Fibroblast of gingiva (primary cell): ENCODE measurements around the gene SIDT2.
"Not testable (repeated sequence)": the region's sequence is repeated elsewhere in the genome, so short reads cannot be mapped to it uniquely, and the experiment has no call there.

Source experiments
- DNase-seq: peaks from one replicate; pipeline ENCODE4 v3.0.0-alpha.2; 2011; ENCODE audit warnings: low read depth

The SIDT2 gene

GRCh38 chr11:117204283-117205080 lies 25.9 kb downstream of the SIDT2 start:
- DNase-seq: no peak

DNA sequence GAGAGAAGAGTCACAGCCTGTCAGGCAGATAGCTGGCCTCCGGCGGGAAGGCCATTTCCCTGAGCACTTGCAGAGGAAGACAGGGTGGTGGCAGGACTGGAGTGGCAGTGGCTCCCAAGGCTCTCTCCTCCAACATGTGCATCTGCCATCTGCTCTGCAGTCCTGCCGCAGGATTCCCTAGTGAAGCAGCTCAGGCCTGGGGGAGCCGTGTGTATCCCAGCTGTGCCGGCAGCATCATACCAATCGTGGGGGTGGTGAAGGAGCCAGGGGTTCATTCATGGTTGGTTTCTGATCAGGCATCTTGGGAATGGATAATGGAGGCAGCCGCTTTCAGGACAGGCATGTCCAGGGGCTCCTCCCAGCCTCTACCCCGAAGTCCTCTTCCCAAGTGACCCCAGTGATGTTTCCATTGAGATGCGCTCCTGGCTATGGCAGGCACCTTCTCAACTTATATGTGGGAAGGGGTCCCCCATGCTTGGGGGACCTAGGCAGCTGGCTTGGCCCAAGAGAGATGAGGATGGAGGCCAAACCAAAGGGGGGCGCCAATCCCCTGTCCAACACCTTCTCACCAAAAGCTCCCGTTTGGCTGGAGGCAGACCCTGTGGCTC lies 26.8 kb downstream of the SIDT2 start:
- DNase-seq: no peak

GRCh38 chr11:117206111-117206510 lies 27.6 kb downstream of the SIDT2 start:
- not testable (repeated sequence) for DNase-seq

DNA sequence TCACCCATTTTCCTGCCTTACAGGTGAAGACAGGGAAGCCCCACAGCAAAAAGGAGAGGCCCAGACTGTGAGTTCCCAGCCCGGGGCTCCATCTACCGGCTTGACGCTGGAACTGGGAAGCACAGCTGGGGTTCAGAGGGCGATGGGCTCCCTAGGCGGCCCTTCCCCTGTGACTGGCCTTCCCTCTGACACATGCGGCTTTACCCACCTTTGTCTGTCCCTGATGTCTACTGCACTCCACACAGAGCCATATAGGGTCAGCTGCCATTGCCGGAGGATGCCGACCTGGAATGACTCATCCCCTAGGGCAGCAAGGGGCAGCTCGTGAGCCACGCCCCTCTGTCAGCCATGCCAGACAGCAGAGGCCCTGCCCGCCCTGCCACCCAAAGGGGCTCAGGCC lies 28.3 kb downstream of the SIDT2 start:
- DNase-seq: not testable (repeated sequence)

DNA sequence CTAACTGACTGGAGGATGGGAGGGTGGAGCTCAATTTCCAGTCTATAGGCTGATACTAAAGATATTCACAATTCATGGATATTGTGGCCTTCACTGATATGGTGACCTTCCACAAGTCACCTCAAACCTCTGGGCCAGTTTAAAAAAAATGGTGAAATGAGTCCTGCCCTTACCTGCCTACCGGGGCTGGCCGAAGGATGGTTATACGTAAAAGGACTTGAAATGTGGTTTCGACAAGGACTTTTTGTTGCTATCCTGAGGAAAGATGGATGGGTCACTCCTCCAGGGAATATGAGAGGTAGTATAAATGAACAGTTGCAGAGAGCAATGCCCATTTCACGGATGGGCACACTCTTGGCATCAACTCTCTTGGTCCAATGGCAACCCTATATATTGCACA lies 28.9 kb downstream of the SIDT2 start:
- not testable (repeated sequence) for DNase-seq

- DNase-seq: not testable (repeated sequence)
Measured at GRCh38 chr11:117208710-117209109, 30.2 kb downstream of the SIDT2 start.

GRCh38 chr11:117209351-117210125 lies 31.0 kb downstream of the SIDT2 start:
- not testable (repeated sequence) for DNase-seq

DNA sequence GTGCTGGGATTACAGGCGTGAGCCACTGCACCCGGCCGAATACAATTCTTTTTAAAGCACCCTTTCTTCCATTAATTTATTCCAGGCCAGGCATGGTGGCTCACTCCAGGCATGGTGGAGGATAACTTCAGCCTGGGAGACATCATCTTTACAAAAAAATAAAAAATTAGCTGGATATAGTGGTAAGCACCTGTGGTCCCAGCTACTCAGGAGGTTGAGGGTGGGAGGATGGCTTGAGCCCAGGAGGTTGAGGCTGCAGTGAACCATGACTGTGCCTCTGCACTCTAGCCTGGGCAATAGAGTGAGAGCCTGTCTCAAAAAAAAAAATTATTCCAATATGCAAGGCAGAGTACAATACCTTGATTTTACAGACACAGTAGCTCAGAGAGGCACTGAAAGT lies 32.1 kb downstream of the SIDT2 start:
- DNase-seq: no peak

- no peak for DNase-seq
Measured at GRCh38 chr11:117212697-117213355, 34.3 kb downstream of the SIDT2 start.

DNA sequence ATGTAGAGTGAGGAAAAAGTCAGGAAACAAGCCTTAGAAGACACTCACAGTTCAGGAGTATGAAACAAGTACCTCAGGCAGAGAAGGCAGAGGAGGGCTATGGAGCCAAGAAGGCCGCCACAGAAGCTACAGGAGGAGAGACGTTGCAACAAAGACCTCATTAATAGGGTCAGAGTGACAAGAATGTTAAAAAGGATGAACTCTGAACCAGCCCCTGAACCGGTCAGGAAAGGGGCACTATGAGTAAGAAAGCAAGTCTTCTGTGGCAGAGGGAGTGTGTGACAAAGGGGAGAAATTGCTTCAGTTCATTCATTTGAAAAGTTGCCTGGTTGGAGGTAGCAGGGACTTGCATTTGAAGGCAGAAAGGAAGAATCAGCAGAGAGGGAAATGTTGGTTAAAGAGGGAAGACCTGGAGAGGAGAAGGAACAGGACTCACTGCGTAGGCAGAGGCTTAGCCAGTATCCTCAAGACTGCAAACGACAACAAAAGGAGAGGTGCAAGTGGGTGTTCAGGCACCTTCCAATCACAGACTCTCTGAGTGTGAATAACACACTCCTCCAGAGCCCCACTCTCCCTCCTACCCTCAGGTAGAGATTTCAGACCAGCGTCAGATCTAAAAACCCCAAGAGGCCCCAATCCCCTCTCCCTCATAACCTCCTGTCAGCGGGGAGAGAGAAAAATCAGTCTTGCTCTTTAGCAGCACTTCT lies 36.0 kb downstream of the SIDT2 start:
- DNase-seq: no peak

- DNase-seq: no peak
Measured at GRCh38 chr11:117217141-117218084, 38.9 kb downstream of the SIDT2 start.

GRCh38 chr11:117218133-117218915 lies 39.8 kb downstream of the SIDT2 start:
- no peak for DNase-seq

GRCh38 chr11:117219001-117219400 lies 40.5 kb downstream of the SIDT2 start:
- no peak for DNase-seq

DNA sequence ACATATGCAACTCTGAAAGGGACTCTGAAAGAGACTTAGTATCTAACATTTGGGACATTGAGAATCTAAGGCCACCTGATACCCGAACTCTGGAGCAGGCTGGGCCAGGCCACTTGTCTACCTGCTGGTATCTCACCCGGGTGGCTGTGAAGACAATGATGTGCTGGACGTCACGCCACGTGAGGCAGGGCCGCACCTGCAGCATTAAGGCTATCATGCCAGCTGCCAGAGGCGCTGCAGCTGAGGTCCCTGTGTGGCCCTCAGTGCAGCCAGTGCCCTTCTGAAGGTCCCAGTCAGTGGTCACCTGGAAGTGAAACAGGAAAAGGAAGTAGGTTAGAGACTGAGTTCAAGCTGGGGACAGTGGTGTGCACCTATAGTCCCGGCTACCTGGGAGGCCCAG lies 40.9 kb downstream of the SIDT2 start:
- DNase-seq: no peak

GRCh38 chr11:117219995-117220394 lies 41.5 kb downstream of the SIDT2 start:
- DNase-seq: no peak

DNA sequence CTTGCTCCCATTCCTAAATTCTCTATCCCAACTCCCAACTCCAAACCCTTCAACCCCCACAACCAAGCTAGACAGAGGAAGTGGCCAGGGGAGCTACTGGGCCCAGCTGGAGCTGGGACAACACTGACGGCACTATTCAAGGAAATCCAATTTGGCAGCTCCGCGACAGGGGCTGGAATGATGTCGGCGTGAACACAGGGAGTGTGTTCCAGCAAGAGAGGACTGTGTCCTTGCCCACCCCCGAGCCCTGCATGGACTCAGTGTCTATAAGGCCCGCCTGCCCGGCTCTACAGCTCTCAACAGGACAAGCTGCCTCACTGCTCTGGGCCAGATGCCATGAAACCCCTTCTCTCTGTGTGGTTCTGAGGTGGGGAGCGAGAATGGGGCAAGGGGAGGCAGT lies 42.0 kb downstream of the SIDT2 start:
- no peak for DNase-seq

DNA sequence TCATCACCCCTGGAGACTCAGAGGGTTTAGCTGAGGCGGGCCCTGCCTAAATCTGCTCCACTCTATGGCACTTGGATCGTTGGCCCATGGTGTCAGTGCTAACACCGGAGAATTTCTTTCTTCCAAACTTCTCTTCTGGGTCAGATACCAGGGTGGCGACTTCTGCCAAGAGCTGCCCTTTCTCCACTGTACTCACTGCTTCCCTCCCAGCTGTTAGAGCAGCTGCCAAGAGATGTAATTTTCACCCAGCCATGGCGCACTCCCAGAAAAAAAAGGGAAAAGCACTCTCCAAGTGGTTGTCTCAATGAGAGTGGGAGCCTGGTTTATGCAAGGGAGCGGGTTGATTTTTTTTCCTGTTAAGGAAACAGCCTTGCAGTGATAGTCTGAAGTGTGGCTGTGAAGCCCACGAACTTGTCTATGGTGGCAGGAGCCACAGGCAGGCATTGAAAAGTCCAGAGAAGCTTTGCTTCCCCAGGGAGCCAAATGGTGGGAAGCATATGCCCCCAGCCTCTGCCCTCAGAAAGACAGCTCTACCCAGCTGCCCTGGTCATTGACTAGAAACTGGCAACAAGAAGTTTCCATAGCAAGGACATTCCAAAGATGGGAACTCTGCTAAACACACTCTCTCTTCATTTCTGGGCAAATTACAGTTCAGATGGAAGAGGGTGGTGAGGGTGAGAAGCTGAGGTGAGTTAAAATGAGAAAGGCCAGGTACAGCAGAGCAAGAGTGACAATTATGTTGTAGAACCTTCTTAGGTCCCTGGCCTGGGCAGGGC lies 42.6 kb downstream of the SIDT2 start:
- DNase-seq: peak; percentile 84

DNA sequence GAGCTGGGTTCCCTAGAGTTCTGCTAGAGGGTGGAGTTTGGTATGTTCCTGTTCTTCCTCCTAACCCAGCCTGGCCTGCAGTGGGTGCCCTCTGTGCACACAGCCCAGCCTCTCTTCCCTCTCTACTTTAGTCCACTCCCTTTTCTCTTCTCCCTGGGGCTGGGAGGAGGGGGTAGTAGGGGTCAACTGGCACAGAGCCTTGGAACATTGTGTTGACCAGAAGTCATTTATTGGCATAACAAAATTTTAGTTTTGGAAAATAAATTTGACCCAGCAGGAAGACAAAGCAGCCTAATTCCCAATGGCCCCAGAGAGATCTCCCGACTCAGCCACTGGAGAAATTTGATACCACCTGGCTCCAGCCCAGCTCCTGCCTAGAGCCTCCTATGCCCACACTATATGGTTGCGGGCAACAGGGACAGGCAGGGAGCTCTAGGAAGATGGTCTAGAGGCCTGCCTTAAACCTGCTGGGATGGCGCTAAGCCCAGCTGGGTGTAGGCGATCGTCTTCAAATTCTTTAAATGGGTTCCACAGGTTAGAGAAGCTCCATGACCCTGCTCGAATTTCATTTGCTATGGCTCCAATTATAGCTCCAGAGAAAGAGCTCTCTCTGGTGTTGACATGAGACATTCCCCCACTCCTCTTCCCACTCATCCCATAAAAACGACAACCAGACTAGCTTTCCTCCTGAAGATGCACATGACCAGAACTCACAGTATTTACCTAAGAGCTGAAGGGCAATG lies 43.4 kb downstream of the SIDT2 start:
- DNase-seq: peak; percentile 90
